Measurements from ENCODE around the gene BHLHA15.

The BHLHA15 gene

GRCh38 chr7:98252425-98253054 lies 41.3 kb downstream of the BHLHA15 start:
- ATAC-seq (ENCODE audit: insufficient read depth, low read depth) (peak; percentile 59), DNase-seq (no peak)
- Histone ChIP-seq H3K27ac (ENCODE audit: low read length) (peak overlapping the region; percentile 81), H2AFZ (ENCODE audit: low read depth, low read length) (peak overlapping the region; percentile 95), H4K20me1 (ENCODE audit: insufficient read depth, low read length) (peaks cover 3% of the 10 kb centered on the region; the same call in 1 of the 2 replicates), H3K9ac (ENCODE audit: low read depth, low read length) (peak overlapping the region; percentile 78), H3K9me3 (ENCODE audit: insufficient read depth, low read length, severe bottlenecking) (no peaks in the 10 kb centered on the region), H3K79me2 (ENCODE audit: insufficient read depth, low read length) (peaks cover 41% of the 10 kb centered on the region), H3K4me2 (ENCODE audit: insufficient read depth, low read length) (peak overlapping the region; percentile 95), H3K4me3 (ENCODE audit: low read depth in 1 of 2, low read length in 2 of 2) (peak overlapping the region; percentile 73 to 98), H3K27me3 (ENCODE audit: insufficient read depth, low read length, poor library complexity) (no peaks in the 10 kb centered on the region), H3K36me3 (ENCODE audit: insufficient read depth, low read length) (peaks cover 10% of the 10 kb centered on the region), H3K4me1 (ENCODE audit: insufficient read depth, low read length) (peaks cover 49% of the 10 kb centered on the region)
- TF ChIP-seq CTCF (IDR thresholded peaks at IDR 0.05; ENCODE audit: borderline replicate concordance, extremely low read depth, low read length, poor library complexity, severe bottlenecking) (peak; percentile 27), EZH2 (IDR thresholded peaks at IDR 0.05; ENCODE audit: borderline replicate concordance, low read depth, low read length, severe bottlenecking) (no peak)

GRCh38 chr7:98254516-98254915 lies 43.3 kb downstream of the BHLHA15 start:
- Histone ChIP-seq H3K27ac (ENCODE audit: low read length) (no peak overlapping the region), H3K4me1 (ENCODE audit: insufficient read depth, low read length) (peaks cover 39% of the 10 kb centered on the region)

GRCh38 chr7:98254951-98255610 lies 43.8 kb downstream of the BHLHA15 start:
- Histone ChIP-seq H2AFZ (ENCODE audit: low read depth, low read length) (no peak overlapping the region), H3K4me1 (ENCODE audit: insufficient read depth, low read length) (peaks cover 35% of the 10 kb centered on the region), H4K20me1 (ENCODE audit: insufficient read depth, low read length) (peaks cover 3% of the 10 kb centered on the region; the same call in 1 of the 2 replicates), H3K36me3 (ENCODE audit: insufficient read depth, low read length) (peaks cover 10% of the 10 kb centered on the region), H3K27me3 (ENCODE audit: insufficient read depth, low read length, poor library complexity) (no peaks in the 10 kb centered on the region), H3K9me3 (ENCODE audit: insufficient read depth, low read length, severe bottlenecking) (no peaks in the 10 kb centered on the region), H3K79me2 (ENCODE audit: insufficient read depth, low read length) (peaks cover 36% of the 10 kb centered on the region), H3K9ac (ENCODE audit: low read depth, low read length) (no peak overlapping the region), H3K4me3 (ENCODE audit: low read depth in 1 of 2, low read length in 2 of 2) (no peak overlapping the region), H3K27ac (ENCODE audit: low read length) (no peak overlapping the region), H3K4me2 (ENCODE audit: insufficient read depth, low read length) (no peak overlapping the region)
- TF ChIP-seq EZH2 (IDR thresholded peaks at IDR 0.05; ENCODE audit: borderline replicate concordance, low read depth, low read length, severe bottlenecking) = no peak
- peak; percentile 29 for DNase-seq
- ATAC-seq (ENCODE audit: insufficient read depth, low read depth) = no peak

More at GRCh38 chr7:98254516-98254915, 43.3 kb downstream of the BHLHA15 start:
- TF ChIP-seq CTCF (IDR thresholded peaks at IDR 0.05; ENCODE audit: borderline replicate concordance, extremely low read depth, low read length, poor library complexity, severe bottlenecking) (no peak), EZH2 (IDR thresholded peaks at IDR 0.05; ENCODE audit: borderline replicate concordance, low read depth, low read length, severe bottlenecking) (no peak)
- Histone ChIP-seq H2AFZ (ENCODE audit: low read depth, low read length) (no peak overlapping the region), H3K27me3 (ENCODE audit: insufficient read depth, low read length, poor library complexity) (no peaks in the 10 kb centered on the region), H3K79me2 (ENCODE audit: insufficient read depth, low read length) (peaks cover 39% of the 10 kb centered on the region), H3K9ac (ENCODE audit: low read depth, low read length) (no peak overlapping the region), H3K9me3 (ENCODE audit: insufficient read depth, low read length, severe bottlenecking) (no peaks in the 10 kb centered on the region), H4K20me1 (ENCODE audit: insufficient read depth, low read length) (peaks cover 3% of the 10 kb centered on the region; the same call in 1 of the 2 replicates), H3K4me2 (ENCODE audit: insufficient read depth, low read length) (no peak overlapping the region), H3K4me3 (ENCODE audit: low read depth in 1 of 2, low read length in 2 of 2) (no peak overlapping the region), H3K36me3 (ENCODE audit: insufficient read depth, low read length) (peaks cover 10% of the 10 kb centered on the region)
- no peak for DNase-seq
- no peak for ATAC-seq (ENCODE audit: insufficient read depth, low read depth)

GRCh38 chr7:98256431-98256830 lies 45.2 kb downstream of the BHLHA15 start:
- no peaks in the 10 kb centered on the region for H3K27me3 ChIP-seq (ENCODE audit: insufficient read depth, low read length, poor library complexity)
- H3K4me3 ChIP-seq (ENCODE audit: low read depth in 1 of 2, low read length in 2 of 2) = no peak overlapping the region
- H3K9ac ChIP-seq (ENCODE audit: low read depth, low read length) = no peak overlapping the region
- H2AFZ ChIP-seq (ENCODE audit: low read depth, low read length) = no peak overlapping the region
- H3K36me3 ChIP-seq (ENCODE audit: insufficient read depth, low read length) = peaks cover 15% of the 10 kb centered on the region
- peaks cover 3% of the 10 kb centered on the region; the same call in 1 of the 2 replicates for H4K20me1 ChIP-seq (ENCODE audit: insufficient read depth, low read length)
- no peak for TF ChIP-seq EZH2 (IDR thresholded peaks at IDR 0.05; ENCODE audit: borderline replicate concordance, low read depth, low read length, severe bottlenecking)
- TF ChIP-seq CTCF (IDR thresholded peaks at IDR 0.05; ENCODE audit: borderline replicate concordance, extremely low read depth, low read length, poor library complexity, severe bottlenecking) = no peak
- no peak overlapping the region for H3K27ac ChIP-seq (ENCODE audit: low read length)
- H3K4me1 ChIP-seq (ENCODE audit: insufficient read depth, low read length) = peaks cover 21% of the 10 kb centered on the region
- no peaks in the 10 kb centered on the region for H3K9me3 ChIP-seq (ENCODE audit: insufficient read depth, low read length, severe bottlenecking)
- peaks cover 26% of the 10 kb centered on the region for H3K79me2 ChIP-seq (ENCODE audit: insufficient read depth, low read length)
- DNase-seq = no peak
- no peak overlapping the region for H3K4me2 ChIP-seq (ENCODE audit: insufficient read depth, low read length)
- ATAC-seq (ENCODE audit: insufficient read depth, low read depth) = no peak
